GM12878 (cell line): ENCODE measurements around the gene CFAP126. TPM values are rescaled to one million over a fixed set of nuclear protein-coding genes. Genes with fewer than 3 reads are reported as not detected.

Experiments
- CBX5 ChIP-seq: sonication (generic); IDR thresholded peaks from 2 replicates; pipeline ENCODE4 v1.6.1; 2016; ENCODE audit warnings: low read depth, moderate library complexity, mild to moderate bottlenecking, inconsistent platforms
- CEBPB ChIP-seq, 2 experiments: fragments of 150-350 bp in 1 of 2; IDR thresholded peaks; 2 replicates each; pipeline ENCODE4 v1.6.1; 2012 to 2014; ENCODE audit warnings: low read depth in 2 of 2, low read length in 2 of 2, borderline replicate concordance in 1 of 2, inconsistent platforms in 1 of 2
- HDGF ChIP-seq: fragments of 450-650 bp; IDR thresholded peaks from 2 replicates; pipeline ENCODE4 v1.6.1; 2016; ENCODE audit warnings: antibody characterized with exemption
- IRF4 ChIP-seq: IDR thresholded peaks from 2 replicates; pipeline ENCODE4 v1.6.1; 2011; ENCODE audit warnings: low read depth, low read length
- KAT2A ChIP-seq: conservative IDR thresholded peaks from 2 replicates; pipeline ENCODE4 v1.6.1; 2011; ENCODE audit warnings: low read depth, low read length; ENCODE audit not compliant: control insufficient read depth
- KLF5 ChIP-seq: fragments of 450-650 bp; IDR thresholded peaks from 2 replicates; pipeline ENCODE4 v1.6.1; 2014; ENCODE audit warnings: mild to moderate bottlenecking; ENCODE audit not compliant: partially characterized antibody
- NFYB ChIP-seq: IDR thresholded peaks from 2 replicates; pipeline ENCODE4 v1.6.1; 2011; ENCODE audit warnings: low read depth, mild to moderate bottlenecking, low read length, improper control_type of control experiment, moderate library complexity; ENCODE audit not compliant: insufficient read depth
- SMC3 ChIP-seq: IDR thresholded peaks from 2 replicates; pipeline ENCODE4 v1.6.1; 2011; ENCODE audit warnings: low read length, improper control_type of control experiment, borderline replicate concordance
- SREBF1 ChIP-seq: IDR thresholded peaks from 2 replicates; pipeline ENCODE4 v1.6.1; 2012; ENCODE audit warnings: mild to moderate bottlenecking, low read length
- SREBF2 ChIP-seq: IDR thresholded peaks from 2 replicates; pipeline ENCODE4 v1.6.1; 2012; ENCODE audit warnings: mild to moderate bottlenecking, low read length
- STAT3 ChIP-seq: IDR thresholded peaks from 2 replicates; pipeline ENCODE4 v1.6.1; 2011; ENCODE audit warnings: low read depth, low read length, improper control_type of control experiment
- YY1 ChIP-seq: IDR thresholded peaks from 2 replicates; pipeline ENCODE4 v1.6.1; 2011; ENCODE audit warnings: low read depth, mild to moderate bottlenecking, low read length
- ZNF207 ChIP-seq: fragments of 450-650 bp; IDR thresholded peaks from 2 replicates; pipeline ENCODE4 v1.6.1; 2014; ENCODE audit warnings: antibody characterized with exemption, mild to moderate bottlenecking, borderline replicate concordance
- ZSCAN29 ChIP-seq: fragments of 450-650 bp; IDR thresholded peaks from 2 replicates; pipeline ENCODE4 v1.6.1; 2017; ENCODE audit warnings: mild to moderate bottlenecking, moderate library complexity
- polyA plus RNA-seq, 11 experiments: library from polyadenylated mRNA; depleted of rRNA in 4 of 11; unstranded in 6 of 11; stranded (reverse) in 5 of 11; fragments of >200 nt; fragmentation: Nextera tagmentation in 4 of 11; fragmentation: Illumina TruSeq in 1 of 11; extraction: Ambion mirVana in 4 of 11; extraction: Trizol in 1 of 11; gene quantifications; 1 replicate in 1 of 11; 2 replicates in 10 of 11; pipeline versions ENCODE4 v1.2.1 to v1.2.3, GENCODE V29; 2011 to 2016; ENCODE audit warnings: inconsistent platforms in 2 of 11, missing spikeins in 2 of 11, low read depth in 1 of 11
- total RNA-seq, 4 experiments: library from RNA; depleted of rRNA in 3 of 4; stranded (reverse); fragments of >200 nt in 3 of 4; fragmentation: Illumina TruSeq in 1 of 4; extraction: Trizol in 1 of 4; gene quantifications; 2 replicates each; pipeline versions ENCODE4 v1.2.1 to v1.2.3, GENCODE V29; 2013 to 2021
- TF ChIP-seq, protein P1 (sequence below): IDR thresholded peaks from 2 replicates; pipeline ENCODE4 v1.6.1; 2012; ENCODE audit warnings: low read length, inconsistent platforms
- TF ChIP-seq, protein P2 (sequence below): fragments of 450-650 bp; IDR thresholded peaks from 2 replicates; pipeline ENCODE4 v1.6.1; 2017; ENCODE audit warnings: mild to moderate bottlenecking, moderate library complexity
- TF ChIP-seq, protein P3 (sequence below), 3 experiments: IDR thresholded peaks in 2 of 3; conservative IDR thresholded peaks in 1 of 3; 2 replicates each; pipeline ENCODE4 v1.5.1; 2011; ENCODE audit warnings: low read depth in 3 of 3, low read length in 3 of 3, mild to moderate bottlenecking in 3 of 3, control low read depth in 2 of 3, moderate library complexity in 2 of 3, inconsistent platforms in 1 of 3, mixed read lengths in 1 of 3; ENCODE audit not compliant: control insufficient read depth in 2 of 3, insufficient read depth in 1 of 3; ENCODE audit errors: extremely low read depth in 1 of 3
- TF ChIP-seq, protein P4 (sequence below): fragments of 450-650 bp; IDR thresholded peaks from 2 replicates; pipeline ENCODE4 v1.6.1; 2018; ENCODE audit warnings: borderline replicate concordance, mild to moderate bottlenecking; ENCODE audit not compliant: partially characterized antibody
- TF ChIP-seq, protein P5 (sequence below): IDR thresholded peaks from 2 replicates; pipeline ENCODE4 v1.6.1; 2011; ENCODE audit warnings: low read depth, low read length, improper control_type of control experiment, borderline replicate concordance

Gene CFAP126
- total and polyA plus RNA-seq, 10 of the 15 experiments (the other 5 are each of a cell fraction or from before 2014, with no cell fraction given) = not detected

DNA sequence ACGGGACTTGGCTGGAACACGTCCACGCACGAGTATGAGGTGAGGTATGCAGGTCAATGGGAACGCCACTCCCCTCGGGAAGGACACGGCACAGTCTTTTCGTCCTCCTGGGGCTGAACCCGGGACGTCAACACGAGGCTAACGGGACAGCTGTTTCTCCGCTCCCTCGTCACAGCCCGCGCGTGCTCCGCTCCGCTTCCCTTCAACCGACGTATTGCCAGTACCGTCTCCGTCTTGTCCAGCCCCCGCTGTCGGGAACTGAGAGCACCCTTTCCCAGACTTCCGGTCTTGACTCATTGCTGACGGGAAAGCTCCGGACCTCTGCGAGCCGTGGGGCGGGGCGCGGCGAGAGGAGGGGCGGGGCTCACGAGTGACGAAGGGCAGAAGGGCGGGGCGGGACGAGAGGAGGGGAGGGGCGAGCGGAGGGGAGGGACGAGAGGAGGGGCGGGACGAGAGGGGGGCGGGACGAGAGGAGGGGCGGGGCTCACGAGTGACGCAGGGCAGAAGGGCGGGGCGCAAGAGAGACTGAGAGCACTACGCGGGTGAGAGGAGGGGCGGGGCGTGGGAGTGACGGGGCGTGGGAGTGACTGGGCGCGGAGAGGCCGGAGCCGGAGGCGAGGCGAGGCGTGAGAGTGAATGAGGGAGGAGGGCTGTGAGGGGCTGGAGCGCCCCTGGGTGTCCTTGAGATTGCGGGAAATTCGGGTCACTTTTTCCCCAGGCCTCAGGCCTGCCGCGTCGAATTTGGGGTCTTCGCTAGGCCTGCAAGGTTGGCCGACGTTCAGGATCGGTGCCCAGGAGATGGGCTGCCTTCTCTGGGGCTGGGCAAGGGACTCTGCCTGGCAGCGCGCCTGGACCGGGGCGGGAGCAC lies 22.2 kb upstream of the CFAP126 start (continued):
- TF ChIP-seq, protein P1, sequence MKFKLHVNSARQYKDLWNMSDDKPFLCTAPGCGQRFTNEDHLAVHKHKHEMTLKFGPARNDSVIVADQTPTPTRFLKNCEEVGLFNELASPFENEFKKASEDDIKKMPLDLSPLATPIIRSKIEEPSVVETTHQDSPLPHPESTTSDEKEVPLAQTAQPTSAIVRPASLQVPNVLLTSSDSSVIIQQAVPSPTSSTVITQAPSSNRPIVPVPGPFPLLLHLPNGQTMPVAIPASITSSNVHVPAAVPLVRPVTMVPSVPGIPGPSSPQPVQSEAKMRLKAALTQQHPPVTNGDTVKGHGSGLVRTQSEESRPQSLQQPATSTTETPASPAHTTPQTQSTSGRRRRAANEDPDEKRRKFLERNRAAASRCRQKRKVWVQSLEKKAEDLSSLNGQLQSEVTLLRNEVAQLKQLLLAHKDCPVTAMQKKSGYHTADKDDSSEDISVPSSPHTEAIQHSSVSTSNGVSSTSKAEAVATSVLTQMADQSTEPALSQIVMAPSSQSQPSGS = no peak
- TF ChIP-seq, protein P2, sequence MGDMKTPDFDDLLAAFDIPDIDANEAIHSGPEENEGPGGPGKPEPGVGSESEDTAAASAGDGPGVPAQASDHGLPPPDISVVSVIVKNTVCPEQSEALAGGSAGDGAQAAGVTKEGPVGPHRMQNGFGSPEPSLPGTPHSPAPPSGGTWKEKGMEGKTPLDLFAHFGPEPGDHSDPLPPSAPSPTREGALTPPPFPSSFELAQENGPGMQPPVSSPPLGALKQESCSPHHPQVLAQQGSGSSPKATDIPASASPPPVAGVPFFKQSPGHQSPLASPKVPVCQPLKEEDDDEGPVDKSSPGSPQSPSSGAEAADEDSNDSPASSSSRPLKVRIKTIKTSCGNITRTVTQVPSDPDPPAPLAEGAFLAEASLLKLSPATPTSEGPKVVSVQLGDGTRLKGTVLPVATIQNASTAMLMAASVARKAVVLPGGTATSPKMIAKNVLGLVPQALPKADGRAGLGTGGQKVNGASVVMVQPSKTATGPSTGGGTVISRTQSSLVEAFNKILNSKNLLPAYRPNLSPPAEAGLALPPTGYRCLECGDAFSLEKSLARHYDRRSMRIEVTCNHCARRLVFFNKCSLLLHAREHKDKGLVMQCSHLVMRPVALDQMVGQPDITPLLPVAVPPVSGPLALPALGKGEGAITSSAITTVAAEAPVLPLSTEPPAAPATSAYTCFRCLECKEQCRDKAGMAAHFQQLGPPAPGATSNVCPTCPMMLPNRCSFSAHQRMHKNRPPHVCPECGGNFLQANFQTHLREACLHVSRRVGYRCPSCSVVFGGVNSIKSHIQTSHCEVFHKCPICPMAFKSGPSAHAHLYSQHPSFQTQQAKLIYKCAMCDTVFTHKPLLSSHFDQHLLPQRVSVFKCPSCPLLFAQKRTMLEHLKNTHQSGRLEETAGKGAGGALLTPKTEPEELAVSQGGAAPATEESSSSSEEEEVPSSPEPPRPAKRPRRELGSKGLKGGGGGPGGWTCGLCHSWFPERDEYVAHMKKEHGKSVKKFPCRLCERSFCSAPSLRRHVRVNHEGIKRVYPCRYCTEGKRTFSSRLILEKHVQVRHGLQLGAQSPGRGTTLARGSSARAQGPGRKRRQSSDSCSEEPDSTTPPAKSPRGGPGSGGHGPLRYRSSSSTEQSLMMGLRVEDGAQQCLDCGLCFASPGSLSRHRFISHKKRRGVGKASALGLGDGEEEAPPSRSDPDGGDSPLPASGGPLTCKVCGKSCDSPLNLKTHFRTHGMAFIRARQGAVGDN = peak; percentile 93
- no peak for TF ChIP-seq SREBF2
- TF ChIP-seq CBX5 = no peak
- TF ChIP-seq, protein P3, sequence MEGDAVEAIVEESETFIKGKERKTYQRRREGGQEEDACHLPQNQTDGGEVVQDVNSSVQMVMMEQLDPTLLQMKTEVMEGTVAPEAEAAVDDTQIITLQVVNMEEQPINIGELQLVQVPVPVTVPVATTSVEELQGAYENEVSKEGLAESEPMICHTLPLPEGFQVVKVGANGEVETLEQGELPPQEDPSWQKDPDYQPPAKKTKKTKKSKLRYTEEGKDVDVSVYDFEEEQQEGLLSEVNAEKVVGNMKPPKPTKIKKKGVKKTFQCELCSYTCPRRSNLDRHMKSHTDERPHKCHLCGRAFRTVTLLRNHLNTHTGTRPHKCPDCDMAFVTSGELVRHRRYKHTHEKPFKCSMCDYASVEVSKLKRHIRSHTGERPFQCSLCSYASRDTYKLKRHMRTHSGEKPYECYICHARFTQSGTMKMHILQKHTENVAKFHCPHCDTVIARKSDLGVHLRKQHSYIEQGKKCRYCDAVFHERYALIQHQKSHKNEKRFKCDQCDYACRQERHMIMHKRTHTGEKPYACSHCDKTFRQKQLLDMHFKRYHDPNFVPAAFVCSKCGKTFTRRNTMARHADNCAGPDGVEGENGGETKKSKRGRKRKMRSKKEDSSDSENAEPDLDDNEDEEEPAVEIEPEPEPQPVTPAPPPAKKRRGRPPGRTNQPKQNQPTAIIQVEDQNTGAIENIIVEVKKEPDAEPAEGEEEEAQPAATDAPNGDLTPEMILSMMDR (IDR thresholded peaks at IDR 0.05 in 2 of 3, conservative IDR thresholded peaks at IDR 0.05 in 1 of 3; ENCODE audit: control insufficient read depth in 2 of 3, extremely low read depth in 1 of 3, insufficient read depth in 1 of 3, low read depth in 3 of 3, low read length in 3 of 3) = no peak
- 0 out of 2 replicates have a peak, but pooled peaks have one; percentile 24 for TF ChIP-seq IRF4
- TF ChIP-seq, protein P4, sequence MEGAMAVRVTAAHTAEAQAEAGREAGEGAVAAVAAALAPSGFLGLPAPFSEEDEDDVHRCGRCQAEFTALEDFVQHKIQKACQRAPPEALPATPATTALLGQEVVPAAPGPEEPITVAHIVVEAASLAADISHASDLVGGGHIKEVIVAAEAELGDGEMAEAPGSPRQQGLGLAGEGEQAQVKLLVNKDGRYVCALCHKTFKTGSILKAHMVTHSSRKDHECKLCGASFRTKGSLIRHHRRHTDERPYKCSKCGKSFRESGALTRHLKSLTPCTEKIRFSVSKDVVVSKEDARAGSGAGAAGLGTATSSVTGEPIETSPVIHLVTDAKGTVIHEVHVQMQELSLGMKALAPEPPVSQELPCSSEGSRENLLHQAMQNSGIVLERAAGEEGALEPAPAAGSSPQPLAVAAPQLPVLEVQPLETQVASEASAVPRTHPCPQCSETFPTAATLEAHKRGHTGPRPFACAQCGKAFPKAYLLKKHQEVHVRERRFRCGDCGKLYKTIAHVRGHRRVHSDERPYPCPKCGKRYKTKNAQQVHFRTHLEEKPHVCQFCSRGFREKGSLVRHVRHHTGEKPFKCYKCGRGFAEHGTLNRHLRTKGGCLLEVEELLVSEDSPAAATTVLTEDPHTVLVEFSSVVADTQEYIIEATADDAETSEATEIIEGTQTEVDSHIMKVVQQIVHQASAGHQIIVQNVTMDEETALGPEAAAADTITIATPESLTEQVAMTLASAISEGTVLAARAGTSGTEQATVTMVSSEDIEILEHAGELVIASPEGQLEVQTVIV = no peak
- no peak for TF ChIP-seq STAT3
- TF ChIP-seq HDGF = peak; percentile 87
- TF ChIP-seq CEBPB (IDR thresholded peaks at IDR 0.05; ENCODE audit: borderline replicate concordance in 1 of 2, low read depth in 2 of 2, low read length in 2 of 2) = no peak
- TF ChIP-seq KLF5 = no peak
- no peak for TF ChIP-seq ZSCAN29
- no peak; the same call in 1 of the 2 replicates for TF ChIP-seq ZNF207
- TF ChIP-seq YY1 = no peak
- no peak for TF ChIP-seq KAT2A
- TF ChIP-seq NFYB = no peak
- TF ChIP-seq SREBF1 = no peak
- no peak for TF ChIP-seq SMC3
- TF ChIP-seq, protein P5, sequence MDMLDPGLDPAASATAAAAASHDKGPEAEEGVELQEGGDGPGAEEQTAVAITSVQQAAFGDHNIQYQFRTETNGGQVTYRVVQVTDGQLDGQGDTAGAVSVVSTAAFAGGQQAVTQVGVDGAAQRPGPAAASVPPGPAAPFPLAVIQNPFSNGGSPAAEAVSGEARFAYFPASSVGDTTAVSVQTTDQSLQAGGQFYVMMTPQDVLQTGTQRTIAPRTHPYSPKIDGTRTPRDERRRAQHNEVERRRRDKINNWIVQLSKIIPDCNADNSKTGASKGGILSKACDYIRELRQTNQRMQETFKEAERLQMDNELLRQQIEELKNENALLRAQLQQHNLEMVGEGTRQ = no peak
